Measurements from ENCODE around the gene ACIN1. TPM values are rescaled to one million over a fixed set of nuclear protein-coding genes. Genes with fewer than 3 reads are reported as not detected.

Gene ACIN1
- total and polyA plus RNA-seq, 2 experiments from 2014 or later, result 76.1 to 172 TPM

DNA sequence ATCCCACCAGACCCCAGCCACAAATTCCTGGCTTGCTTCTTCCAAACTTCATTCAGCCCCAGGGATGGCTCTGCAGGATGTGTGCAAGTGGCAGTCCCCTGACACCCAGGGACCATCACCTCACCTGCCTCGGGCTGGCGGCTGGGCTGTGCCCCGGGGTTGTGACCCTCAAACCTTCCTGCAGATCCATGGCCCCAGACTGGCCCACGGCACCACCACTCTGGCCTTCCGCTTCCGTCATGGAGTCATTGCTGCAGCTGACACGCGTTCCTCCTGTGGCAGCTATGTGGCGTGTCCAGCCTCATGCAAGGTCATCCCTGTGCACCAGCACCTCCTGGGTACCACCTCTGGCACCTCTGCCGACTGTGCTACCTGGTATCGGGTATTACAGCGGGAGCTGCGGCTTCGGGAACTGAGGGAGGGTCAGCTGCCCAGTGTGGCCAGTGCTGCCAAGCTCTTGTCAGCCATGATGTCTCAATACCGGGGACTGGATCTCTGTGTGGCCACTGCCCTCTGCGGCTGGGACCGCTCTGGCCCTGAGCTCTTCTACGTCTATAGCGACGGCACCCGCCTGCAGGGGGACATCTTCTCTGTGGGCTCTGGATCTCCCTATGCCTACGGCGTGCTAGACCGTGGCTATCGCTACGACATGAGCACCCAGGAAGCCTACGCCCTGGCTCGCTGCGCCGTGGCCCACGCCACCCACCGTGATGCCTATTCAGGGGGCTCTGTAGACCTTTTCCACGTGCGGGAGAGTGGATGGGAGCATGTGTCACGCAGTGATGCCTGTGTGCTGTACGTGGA is 52.6 kb downstream of the ACIN1 start, which contains the start of gene PSMB11:
PSMB11 (plus strand) TSS at position 51 of the 804 bp plus-strand sequence; CDS start at position 65, 14 bp downstream.
- no peak within 1 kb of the TSS for H3K4me2 ChIP-seq
- ATAC-seq, result peak; percentile 64
- H3K4me1 ChIP-seq (ENCODE audit: insufficient read depth), result no peaks in the 10 kb centered on the region
- H3K4me1 Mint-ChIP-seq, result peaks cover 17% of the 10 kb centered on the region
- no peaks in the 10 kb centered on the region for H4K20me1 ChIP-seq (replicated peaks; ENCODE audit: insufficient read depth)
- no peak within 1 kb of the TSS for H3K27ac Mint-ChIP-seq
- DNase-seq (ENCODE audit: low spot score), result peak; percentile 36
- no peaks in the 10 kb centered on the region; the same call in 2 of the 3 replicates for H3K9me3 Mint-ChIP-seq
- peaks cover 17% of the 10 kb centered on the region for H3K27me3 Mint-ChIP-seq (ENCODE audit: insufficient read depth, low read depth, poor library complexity)
- H3K9me2 ChIP-seq (ENCODE audit: insufficient read depth), result no peaks in the 10 kb centered on the region
- no peak within 1 kb of the TSS for H3K4me3 ChIP-seq
- no peak within 1 kb of the TSS for H3K4me3 Mint-ChIP-seq
- H2AFZ ChIP-seq, result no peak within 1 kb of the TSS
- H3K36me3 ChIP-seq (ENCODE audit: insufficient read depth), result no peaks in the 10 kb centered on the region
- no peak within 1 kb of the TSS for H3K27ac ChIP-seq (ENCODE audit: low read depth)
- no peaks in the 10 kb centered on the region for H3F3A ChIP-seq (replicated peaks; ENCODE audit: low read depth)
- peaks cover 2% of the 10 kb centered on the region for H3K36me3 Mint-ChIP-seq (ENCODE audit: low read depth)
- TF ChIP-seq EZH2phosphoT487 (IDR thresholded peaks at IDR 0.05; ENCODE audit: unreplicated experiment), result no peak
- TF ChIP-seq, protein P1, sequence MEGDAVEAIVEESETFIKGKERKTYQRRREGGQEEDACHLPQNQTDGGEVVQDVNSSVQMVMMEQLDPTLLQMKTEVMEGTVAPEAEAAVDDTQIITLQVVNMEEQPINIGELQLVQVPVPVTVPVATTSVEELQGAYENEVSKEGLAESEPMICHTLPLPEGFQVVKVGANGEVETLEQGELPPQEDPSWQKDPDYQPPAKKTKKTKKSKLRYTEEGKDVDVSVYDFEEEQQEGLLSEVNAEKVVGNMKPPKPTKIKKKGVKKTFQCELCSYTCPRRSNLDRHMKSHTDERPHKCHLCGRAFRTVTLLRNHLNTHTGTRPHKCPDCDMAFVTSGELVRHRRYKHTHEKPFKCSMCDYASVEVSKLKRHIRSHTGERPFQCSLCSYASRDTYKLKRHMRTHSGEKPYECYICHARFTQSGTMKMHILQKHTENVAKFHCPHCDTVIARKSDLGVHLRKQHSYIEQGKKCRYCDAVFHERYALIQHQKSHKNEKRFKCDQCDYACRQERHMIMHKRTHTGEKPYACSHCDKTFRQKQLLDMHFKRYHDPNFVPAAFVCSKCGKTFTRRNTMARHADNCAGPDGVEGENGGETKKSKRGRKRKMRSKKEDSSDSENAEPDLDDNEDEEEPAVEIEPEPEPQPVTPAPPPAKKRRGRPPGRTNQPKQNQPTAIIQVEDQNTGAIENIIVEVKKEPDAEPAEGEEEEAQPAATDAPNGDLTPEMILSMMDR (conservative IDR thresholded peaks at IDR 0.05; ENCODE audit: low read depth in 2 of 2), result peak in 1 of 2 experiments; percentile 27; a peak in 1 of 4 replicates
- no peaks in the 10 kb centered on the region for H3K79me2 ChIP-seq (replicated peaks; ENCODE audit: insufficient read depth)
- no peaks in the 10 kb centered on the region for H3K27me3 ChIP-seq (ENCODE audit: insufficient read depth)

DNA sequence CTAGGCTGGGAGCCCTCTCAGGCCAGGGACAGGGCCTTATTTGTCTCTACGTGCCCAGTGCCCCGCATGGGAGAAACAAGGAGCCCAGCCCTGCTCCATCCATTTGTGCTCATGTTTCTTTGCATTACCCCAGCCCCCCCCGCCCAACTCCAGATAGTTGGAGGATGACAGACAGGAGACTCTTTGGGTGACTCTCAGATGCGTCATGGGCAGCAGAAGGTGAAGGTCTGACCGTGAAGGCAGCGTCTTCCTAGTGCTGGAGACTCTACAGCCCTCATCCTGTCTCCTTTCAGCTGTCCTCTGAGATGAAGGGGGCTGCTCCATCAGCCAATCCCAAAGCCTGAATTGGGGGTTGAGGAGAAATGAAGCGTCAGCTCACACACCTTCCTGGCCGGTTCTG is 53.2 kb downstream of the ACIN1 start:
- H3K4me1 ChIP-seq (ENCODE audit: insufficient read depth), result no peaks in the 10 kb centered on the region
- H2AFZ ChIP-seq, result no peak overlapping the region
- TF ChIP-seq CREB1 (CRISPR knock-in tag; IDR thresholded peaks at IDR 0.05; ENCODE audit: low read depth) (no peak), POLR2AphosphoS5 (IDR thresholded peaks at IDR 0.05; ENCODE audit: low read depth) (no peak), STAT1 (IDR thresholded peaks at IDR 0.05; ENCODE audit: unreplicated experiment) (no peak), NANOG (IDR thresholded peaks at IDR 0.05; ENCODE audit: borderline replicate concordance) (no peak), ZNF331 (CRISPR knock-in tag; IDR thresholded peaks at IDR 0.05; ENCODE audit: low read depth) (no peak)
- H3K79me2 ChIP-seq (replicated peaks; ENCODE audit: insufficient read depth), result no peaks in the 10 kb centered on the region
- H4K20me1 ChIP-seq (replicated peaks; ENCODE audit: insufficient read depth), result no peaks in the 10 kb centered on the region
- no peak overlapping the region for H3K4me3 Mint-ChIP-seq
- DNase-seq (ENCODE audit: low spot score), result no peak
- no peaks in the 10 kb centered on the region for H3K27me3 ChIP-seq (ENCODE audit: insufficient read depth)
- no peaks in the 10 kb centered on the region for H3F3A ChIP-seq (replicated peaks; ENCODE audit: low read depth)
- H3K27ac ChIP-seq (ENCODE audit: low read depth), result no peak overlapping the region
- no peak overlapping the region for H3K27ac Mint-ChIP-seq
- peaks cover 13% of the 10 kb centered on the region for H3K4me1 Mint-ChIP-seq
- H3K27me3 Mint-ChIP-seq (ENCODE audit: insufficient read depth, low read depth, poor library complexity), result peaks cover 15% of the 10 kb centered on the region
- H3K4me2 ChIP-seq, result no peak overlapping the region
- no peaks in the 10 kb centered on the region for H3K9me3 Mint-ChIP-seq
- no peak for ATAC-seq
- no peaks in the 10 kb centered on the region for H3K9me2 ChIP-seq (ENCODE audit: insufficient read depth)
- H3K36me3 Mint-ChIP-seq (ENCODE audit: low read depth), result no peaks in the 10 kb centered on the region
- H3K36me3 ChIP-seq (ENCODE audit: insufficient read depth), result no peaks in the 10 kb centered on the region
- no peak overlapping the region for H3K4me3 ChIP-seq

DNA sequence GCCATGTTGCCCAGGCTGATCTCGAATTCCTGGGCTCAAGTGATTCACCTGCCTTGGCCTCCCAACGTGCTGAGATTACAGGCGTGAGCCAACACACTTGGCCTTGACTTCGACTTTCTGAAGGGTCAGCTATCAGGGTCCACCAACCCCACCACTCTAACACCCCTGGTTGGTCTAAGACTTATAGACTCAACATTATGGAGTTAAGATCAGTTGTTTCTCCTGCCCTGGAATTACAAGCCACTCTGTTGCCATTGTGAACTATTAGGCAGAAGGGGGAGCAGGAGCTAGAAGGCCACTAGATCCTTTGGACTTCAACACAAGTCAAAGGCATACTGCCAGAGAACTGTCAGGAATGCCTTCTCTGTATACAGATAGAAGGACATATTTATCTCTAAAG is 54.8 kb downstream of the ACIN1 start:
- Mint-ChIP-seq H3K4me3 (no peak overlapping the region), H3K36me3 (ENCODE audit: low read depth) (no peaks in the 10 kb centered on the region), H3K4me1 (peaks cover 17% of the 10 kb centered on the region), H3K27ac (no peak overlapping the region), H3K27me3 (ENCODE audit: insufficient read depth, low read depth, poor library complexity) (peaks cover 5% of the 10 kb centered on the region), H3K9me3 (no peaks in the 10 kb centered on the region)
- H3K4me2 ChIP-seq, result no peak overlapping the region
- H3K79me2 ChIP-seq (replicated peaks; ENCODE audit: insufficient read depth), result no peaks in the 10 kb centered on the region
- no peak for DNase-seq (ENCODE audit: low spot score)
- H3K9me2 ChIP-seq (ENCODE audit: insufficient read depth), result 0 out of 2 replicates have a peak, but pooled peaks cover 4% of the 10 kb centered on the region
- no peak overlapping the region for H3K4me3 ChIP-seq
- H4K20me1 ChIP-seq (replicated peaks; ENCODE audit: insufficient read depth), result no peaks in the 10 kb centered on the region
- no peaks in the 10 kb centered on the region for H3K27me3 ChIP-seq (ENCODE audit: insufficient read depth)
- H3F3A ChIP-seq (replicated peaks; ENCODE audit: low read depth), result no peaks in the 10 kb centered on the region
- H2AFZ ChIP-seq, result no peak overlapping the region
- ATAC-seq, result no peak
- H3K27ac ChIP-seq (ENCODE audit: low read depth), result no peak overlapping the region
- H3K36me3 ChIP-seq (ENCODE audit: insufficient read depth), result no peaks in the 10 kb centered on the region
- H3K4me1 ChIP-seq (ENCODE audit: insufficient read depth), result no peaks in the 10 kb centered on the region; the same call in 1 of the 2 replicates
- TF ChIP-seq POLR2AphosphoS5 (IDR thresholded peaks at IDR 0.05; ENCODE audit: low read depth), result no peak
- TF ChIP-seq, protein P1 (conservative IDR thresholded peaks at IDR 0.05; ENCODE audit: low read depth in 2 of 2), result no peak
- no peak for TF ChIP-seq CREB1 (CRISPR knock-in tag; IDR thresholded peaks at IDR 0.05; ENCODE audit: low read depth)
- TF ChIP-seq ZNF114 (CRISPR knock-in tag; IDR thresholded peaks at IDR 0.05), result no peak
- TF ChIP-seq, protein P2, sequence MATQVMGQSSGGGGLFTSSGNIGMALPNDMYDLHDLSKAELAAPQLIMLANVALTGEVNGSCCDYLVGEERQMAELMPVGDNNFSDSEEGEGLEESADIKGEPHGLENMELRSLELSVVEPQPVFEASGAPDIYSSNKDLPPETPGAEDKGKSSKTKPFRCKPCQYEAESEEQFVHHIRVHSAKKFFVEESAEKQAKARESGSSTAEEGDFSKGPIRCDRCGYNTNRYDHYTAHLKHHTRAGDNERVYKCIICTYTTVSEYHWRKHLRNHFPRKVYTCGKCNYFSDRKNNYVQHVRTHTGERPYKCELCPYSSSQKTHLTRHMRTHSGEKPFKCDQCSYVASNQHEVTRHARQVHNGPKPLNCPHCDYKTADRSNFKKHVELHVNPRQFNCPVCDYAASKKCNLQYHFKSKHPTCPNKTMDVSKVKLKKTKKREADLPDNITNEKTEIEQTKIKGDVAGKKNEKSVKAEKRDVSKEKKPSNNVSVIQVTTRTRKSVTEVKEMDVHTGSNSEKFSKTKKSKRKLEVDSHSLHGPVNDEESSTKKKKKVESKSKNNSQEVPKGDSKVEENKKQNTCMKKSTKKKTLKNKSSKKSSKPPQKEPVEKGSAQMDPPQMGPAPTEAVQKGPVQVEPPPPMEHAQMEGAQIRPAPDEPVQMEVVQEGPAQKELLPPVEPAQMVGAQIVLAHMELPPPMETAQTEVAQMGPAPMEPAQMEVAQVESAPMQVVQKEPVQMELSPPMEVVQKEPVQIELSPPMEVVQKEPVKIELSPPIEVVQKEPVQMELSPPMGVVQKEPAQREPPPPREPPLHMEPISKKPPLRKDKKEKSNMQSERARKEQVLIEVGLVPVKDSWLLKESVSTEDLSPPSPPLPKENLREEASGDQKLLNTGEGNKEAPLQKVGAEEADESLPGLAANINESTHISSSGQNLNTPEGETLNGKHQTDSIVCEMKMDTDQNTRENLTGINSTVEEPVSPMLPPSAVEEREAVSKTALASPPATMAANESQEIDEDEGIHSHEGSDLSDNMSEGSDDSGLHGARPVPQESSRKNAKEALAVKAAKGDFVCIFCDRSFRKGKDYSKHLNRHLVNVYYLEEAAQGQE (IDR thresholded peaks at IDR 0.05; ENCODE audit: unreplicated experiment), result no peak

Measured in GM23338 (cell line).